A549 (cell line): ENCODE measurements around the gene POMT2.

ENCODE experiments used
- BHLHE40 ChIP-seq: IDR thresholded peaks from 2 replicates; pipeline ENCODE4 v1.6.1; 2012; ENCODE audit warnings: low read depth, low read length, inconsistent platforms
- CTCF ChIP-seq: fragments of >200 bp; sonication (Bioruptor Twin); formaldehyde crosslinking; IDR thresholded peaks from 3 replicates; pipeline ENCODE4 v1.5.1; 2016
- EHMT2 ChIP-seq: fragments of 200-600 bp; sonication (generic); IDR thresholded peaks from 2 replicates; pipeline ENCODE4 v1.6.1; 2016; ENCODE audit warnings: antibody characterized with exemption, low read depth, mild to moderate bottlenecking, moderate library complexity

- TF ChIP-seq BHLHE40 (no peak), EHMT2 (no peak), CTCF (no peak)
Measured at GRCh38 chr14:77250927-77251326, 69.8 kb downstream of the POMT2 start.
